H9 (cell line): ENCODE data around the gene MYBPC2. TPM values are rescaled to one million over a fixed set of nuclear protein-coding genes. Genes with fewer than 3 reads are reported as not detected.

ENCODE experiments used
- DNase-seq: peaks from one replicate; pipeline ENCODE4 v3.0.0-alpha.2; 2017
- H2AFZ ChIP-seq: one replicate; pipeline ENCODE4 v1.6.1; 2013; ENCODE audit warnings: mild to moderate bottlenecking, low read length, control low read depth, moderate library complexity
- H2AK5ac ChIP-seq: 2 replicates; pipeline ENCODE4 v1.6.1; 2013; ENCODE audit warnings: low read length, control low read depth, mixed read lengths; ENCODE audit not compliant: insufficient read length
- H2BK120ac ChIP-seq: one replicate; pipeline ENCODE4 v1.6.1; 2013; ENCODE audit warnings: low read depth, mild to moderate bottlenecking, low read length, control low read depth, inconsistent platforms; ENCODE audit not compliant: poor library complexity, severe bottlenecking
- H2BK12ac ChIP-seq: 2 replicates; pipeline ENCODE4 v1.6.1; 2013; ENCODE audit warnings: low read length, control low read depth, mixed read lengths, low read depth; ENCODE audit not compliant: insufficient read length
- H2BK15ac ChIP-seq: 2 replicates; pipeline ENCODE4 v1.6.1; 2013; ENCODE audit warnings: low read depth, low read length, control low read depth
- H2BK20ac ChIP-seq: one replicate; pipeline ENCODE4 v1.6.1; 2013; ENCODE audit warnings: low read depth, mild to moderate bottlenecking, low read length, control low read depth, inconsistent platforms; ENCODE audit not compliant: poor library complexity, severe bottlenecking
- H2BK5ac ChIP-seq: 2 replicates; pipeline ENCODE4 v1.6.1; 2013; ENCODE audit warnings: low read length, control low read depth, mixed read lengths; ENCODE audit not compliant: insufficient read length
- H3K14ac ChIP-seq: 2 replicates; pipeline ENCODE4 v1.6.1; 2013; ENCODE audit warnings: low read length, control low read depth; ENCODE audit not compliant: insufficient read depth
- H3K18ac ChIP-seq: 2 replicates; pipeline ENCODE4 v1.6.1; 2013; ENCODE audit warnings: low read depth, mild to moderate bottlenecking, mixed read lengths, low read length, control low read depth; ENCODE audit not compliant: insufficient read length
- H3K23ac ChIP-seq: 2 replicates; pipeline ENCODE4 v1.6.1; 2013; ENCODE audit warnings: low read length, control low read depth, mixed read lengths, low read depth; ENCODE audit not compliant: insufficient read length
- H3K23me2 ChIP-seq: 2 replicates; pipeline ENCODE4 v1.6.1; 2013; ENCODE audit warnings: low read depth, mild to moderate bottlenecking, mixed read lengths, low read length, control low read depth; ENCODE audit not compliant: insufficient read length, poor library complexity, severe bottlenecking
- H3K27ac ChIP-seq: 2 replicates; pipeline ENCODE4 v1.5.1; 2013; ENCODE audit warnings: low read length, control low read depth, mixed read lengths, low read depth; ENCODE audit not compliant: insufficient read length
- H3K27me3 ChIP-seq: 2 replicates; pipeline ENCODE4 v1.6.1; 2013; ENCODE audit warnings: low read length, control low read depth, inconsistent platforms; ENCODE audit not compliant: insufficient read depth
- H3K4ac ChIP-seq: 2 replicates; pipeline ENCODE4 v1.6.1; 2013; ENCODE audit warnings: low read depth, mild to moderate bottlenecking, control low read depth, inconsistent platforms, low read length, moderate library complexity
- H3K4me1 ChIP-seq: 2 replicates; pipeline ENCODE4 v1.6.1; 2013; ENCODE audit warnings: low read length, control low read depth, inconsistent platforms; ENCODE audit not compliant: insufficient read depth
- H3K4me2 ChIP-seq: 2 replicates; pipeline ENCODE4 v1.6.1; 2013; ENCODE audit warnings: low read length, control low read depth, mixed read lengths; ENCODE audit not compliant: insufficient read length, insufficient read depth
- H3K56ac ChIP-seq: 2 replicates; pipeline ENCODE4 v1.6.1; 2013; ENCODE audit warnings: low read depth, mild to moderate bottlenecking, mixed read lengths, low read length, control low read depth; ENCODE audit not compliant: insufficient read length
- H3K79me1 ChIP-seq: 2 replicates; pipeline ENCODE4 v1.6.1; 2013; ENCODE audit warnings: low read depth, mild to moderate bottlenecking, moderate library complexity, low read length, control low read depth, inconsistent platforms; ENCODE audit not compliant: insufficient read depth, poor library complexity, severe bottlenecking
- H3K79me2 ChIP-seq: 2 replicates; pipeline ENCODE4 v1.6.1; 2013; ENCODE audit warnings: low read length, control low read depth, inconsistent platforms; ENCODE audit not compliant: insufficient read depth
- H3K9ac ChIP-seq: 2 replicates; pipeline ENCODE4 v1.6.1; 2013; ENCODE audit warnings: low read length, control low read depth, mixed read lengths; ENCODE audit not compliant: insufficient read length; ENCODE audit errors: extremely low read depth
- H3K9me3 ChIP-seq: one replicate; pipeline ENCODE4 v1.6.1; 2013; ENCODE audit warnings: low read depth, low read length, inconsistent platforms; ENCODE audit not compliant: control insufficient read depth
- H3T11ph ChIP-seq: one replicate; pipeline ENCODE4 v1.6.1; 2013; ENCODE audit warnings: mild to moderate bottlenecking, low read length, control low read depth, inconsistent platforms
- H4K20me1 ChIP-seq: one replicate; pipeline ENCODE4 v1.6.1; 2013; ENCODE audit not compliant: control insufficient read depth, insufficient read length, insufficient read depth
- H4K5ac ChIP-seq: 2 replicates; pipeline ENCODE4 v1.6.1; 2013; ENCODE audit warnings: low read depth, mild to moderate bottlenecking, mixed read lengths, low read length, control low read depth; ENCODE audit not compliant: insufficient read length
- H4K8ac ChIP-seq: replicated peaks from 2 replicates; pipeline ENCODE4 v1.6.1; 2013; ENCODE audit warnings: low read length, control low read depth, mixed read lengths, low read depth; ENCODE audit not compliant: insufficient read length
- H4K91ac ChIP-seq: 2 replicates; pipeline ENCODE4 v1.6.1; 2013; ENCODE audit warnings: low read depth, mild to moderate bottlenecking, moderate library complexity, mixed read lengths, low read length, control low read depth; ENCODE audit not compliant: insufficient read length
- H3K27ac Mint-ChIP-seq, 3 experiments: 2 replicates in 2 of 3; 3 replicates in 1 of 3; pipeline ENCODE4 v1.8.0; 2020 to 2021; ENCODE audit warnings: mixed read lengths in 3 of 3, mild to moderate bottlenecking in 1 of 3, moderate library complexity in 1 of 3
- H3K27me3 Mint-ChIP-seq: 2 replicates; pipeline ENCODE4 v1.8.0; 2021; ENCODE audit warnings: low read depth, mild to moderate bottlenecking, moderate library complexity, mixed read lengths
- H3K36me3 Mint-ChIP-seq, 3 experiments: 2 replicates in 2 of 3; 3 replicates in 1 of 3; pipeline ENCODE4 v1.8.0; 2020 to 2021; ENCODE audit warnings: low read depth in 3 of 3, mixed read lengths in 3 of 3; ENCODE audit not compliant: insufficient read depth in 1 of 3
- H3K4me1 Mint-ChIP-seq, 2 experiments: 2 replicates each; pipeline ENCODE4 v1.8.0; 2020; ENCODE audit warnings: mixed read lengths in 2 of 2
- H3K4me3 Mint-ChIP-seq, 2 experiments: 2 replicates in 1 of 2; 3 replicates in 1 of 2; pipeline ENCODE4 v1.8.0; 2020 to 2021; ENCODE audit warnings: mild to moderate bottlenecking in 2 of 2, mixed read lengths in 2 of 2, moderate library complexity in 1 of 2
- H3K9me3 Mint-ChIP-seq, 2 experiments: 2 replicates in 1 of 2; 3 replicates in 1 of 2; pipeline ENCODE4 v1.8.0; 2020; ENCODE audit warnings: mild to moderate bottlenecking in 2 of 2, mixed read lengths in 2 of 2, moderate library complexity in 1 of 2
- CTCF ChIP-seq: fragments of 200-600 bp; sonication (generic); conservative IDR thresholded peaks from 3 replicates; pipeline ENCODE4 v1.8.0; 2021; ENCODE audit warnings: antibody characterized with exemption, mild to moderate bottlenecking
- WGBS: extraction: QIAGEN DNeasy Blood & Tissue Kit; methylation state at CpG from one replicate; pipeline ENCODE4 v1.1.7; 2013; ENCODE audit warnings: missing lambda C conversion rate, low lambda C conversion rate, mixed read lengths; ENCODE audit not compliant: insufficient read length; ENCODE audit errors: extremely low coverage; 5-methylcytosine and 5-hydroxymethylcytosine counted together
- total RNA-seq: library from RNA; stranded (reverse); gene quantifications from 2 replicates; pipeline ENCODE4 v1.2.1, GENCODE V29; 2021

Gene MYBPC2
- total RNA-seq, 1 experiment from 2014 or later, result 4.9 TPM

- H2BK120ac ChIP-seq, result no peak overlapping the region
Measured at GRCh38 chr19:50467566-50467965, 34.9 kb downstream of the MYBPC2 start.

More at GRCh38 chr19:50467566-50467965, 34.9 kb downstream of the MYBPC2 start:
- Histone ChIP-seq H4K20me1 (no peaks in the 10 kb centered on the region), H2AFZ (no peak overlapping the region), H3K4me1 (no peaks in the 10 kb centered on the region), H4K5ac (no peak overlapping the region), H2BK15ac (no peak overlapping the region), H3K9me3 (no peaks in the 10 kb centered on the region), H3K23me2 (no peaks in the 10 kb centered on the region), H2BK12ac (no peak overlapping the region), H3K4me2 (no peak overlapping the region), H3K9ac (no peak overlapping the region), H2BK20ac (no peak overlapping the region), H2AK5ac (no peak overlapping the region), H3T11ph (no peak overlapping the region), H3K14ac (no peak overlapping the region), H2BK5ac (no peak overlapping the region), H3K23ac (no peak overlapping the region), H4K8ac (no peak overlapping the region), H3K79me2 (no peaks in the 10 kb centered on the region), H3K27me3 (no peaks in the 10 kb centered on the region), H3K18ac (no peak overlapping the region), H3K56ac (no peak overlapping the region), H4K91ac (no peak overlapping the region), H3K27ac (no peak overlapping the region), H3K79me1 (no peaks in the 10 kb centered on the region), H3K4ac (no peak overlapping the region)
- Mint-ChIP-seq H3K27ac (peak overlapping the region in 1 of 3 experiments; percentile 19; a peak in 1 of 7 replicates), H3K36me3 (no peaks in the 10 kb centered on the region; a peak in 1 of 7 replicates), H3K9me3 (no peaks in the 10 kb centered on the region), H3K4me1 (peaks cover 7 to 8% of the 10 kb centered on the region in 2 experiments), H3K27me3 (peaks cover 9% of the 10 kb centered on the region), H3K4me3 (no peak overlapping the region)
- no CpG with 5 or more reads among the region's 18 CpGs for WGBS
- DNase-seq, result no peak
- TF ChIP-seq CTCF, result no peak
